ENCODE measurements around the gene HAX1.
"Not testable (repeated sequence)": the region's sequence is repeated elsewhere in the genome, so short reads cannot be mapped to it uniquely, and the experiment has no call there.

Gene HAX1

DNA sequence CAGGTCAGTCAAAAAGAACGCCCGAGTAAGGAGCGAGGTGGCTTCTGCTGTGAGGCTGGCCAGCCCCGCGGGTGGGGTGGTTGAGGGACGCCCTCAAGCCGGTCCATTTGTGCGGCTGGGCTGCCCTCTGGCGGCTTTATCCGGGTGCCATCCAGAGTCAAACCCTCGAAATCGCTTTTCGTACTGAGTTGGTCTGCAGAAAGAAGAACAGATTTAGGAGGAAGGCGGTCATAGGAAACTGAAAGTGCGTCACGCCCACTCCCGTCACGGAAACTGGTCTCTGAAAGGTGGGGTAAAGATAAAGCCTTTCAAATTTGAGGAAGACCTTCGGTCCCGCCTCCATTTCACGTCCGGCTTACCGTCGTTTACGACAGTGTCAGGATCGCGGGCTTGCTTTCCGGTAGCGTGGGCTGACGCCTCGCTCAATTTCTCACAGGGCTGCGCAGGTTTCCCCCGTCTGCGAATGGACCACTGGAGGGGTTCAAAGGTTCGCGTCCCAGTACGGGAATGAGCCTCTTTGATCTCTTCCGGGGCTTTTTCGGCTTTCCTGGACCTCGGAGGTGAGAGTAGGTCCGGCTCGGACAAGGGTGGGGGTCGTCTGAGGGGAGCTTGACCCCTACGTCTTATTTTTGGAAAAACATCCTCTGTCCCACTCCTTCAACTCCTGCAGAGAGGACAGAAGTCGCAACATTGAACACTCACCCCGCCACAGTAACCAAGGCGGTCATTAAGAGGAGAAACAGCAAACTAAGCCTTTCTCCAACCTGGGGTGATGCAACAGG lies at the start of gene HAX1:
HAX1 (plus strand) TSS at position 413 of the 782 bp plus-strand sequence; CDS start at position 508, 95 bp downstream.
- peak; percentile 97 for DNase-seq

DNA sequence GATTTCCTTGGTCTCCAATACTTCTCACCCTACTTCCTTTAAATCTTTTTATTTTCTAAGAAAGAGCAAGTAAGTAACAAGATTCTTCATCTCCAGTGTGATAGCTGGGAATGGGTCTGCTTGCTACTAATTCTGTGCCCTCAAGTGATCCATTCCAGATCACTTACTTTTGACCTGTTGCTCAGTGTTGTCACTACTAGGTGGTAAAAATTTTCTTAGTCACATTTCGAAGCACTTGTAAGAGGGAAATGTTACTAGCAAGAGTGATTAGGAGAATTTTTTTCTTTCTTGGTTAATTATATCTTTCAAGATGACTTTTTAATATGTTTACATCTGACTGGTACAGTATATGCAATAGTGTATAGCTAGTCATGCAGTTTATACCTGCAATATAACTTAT lies 49.5 kb upstream of the HAX1 start:
- no peak for DNase-seq

DNA sequence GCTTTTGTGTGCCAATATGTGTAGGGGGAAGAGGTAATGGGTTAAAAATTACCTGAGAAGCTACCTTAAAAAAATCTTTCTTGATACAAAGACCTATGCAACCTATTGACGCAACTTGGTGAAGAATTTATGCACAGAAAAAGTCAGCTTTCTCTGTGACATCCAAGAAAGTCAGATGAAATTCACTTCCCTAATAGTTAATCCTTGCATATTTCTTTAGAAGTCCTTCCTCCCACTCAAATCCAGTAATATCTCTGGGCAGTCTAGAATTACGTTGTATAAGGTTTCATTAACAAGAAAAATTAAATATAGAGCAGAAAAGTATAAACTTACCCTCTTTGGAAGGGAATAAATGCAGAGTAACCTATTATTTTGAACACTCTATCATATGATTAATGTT lies 48.8 kb upstream of the HAX1 start:
- no peak for DNase-seq

DNA sequence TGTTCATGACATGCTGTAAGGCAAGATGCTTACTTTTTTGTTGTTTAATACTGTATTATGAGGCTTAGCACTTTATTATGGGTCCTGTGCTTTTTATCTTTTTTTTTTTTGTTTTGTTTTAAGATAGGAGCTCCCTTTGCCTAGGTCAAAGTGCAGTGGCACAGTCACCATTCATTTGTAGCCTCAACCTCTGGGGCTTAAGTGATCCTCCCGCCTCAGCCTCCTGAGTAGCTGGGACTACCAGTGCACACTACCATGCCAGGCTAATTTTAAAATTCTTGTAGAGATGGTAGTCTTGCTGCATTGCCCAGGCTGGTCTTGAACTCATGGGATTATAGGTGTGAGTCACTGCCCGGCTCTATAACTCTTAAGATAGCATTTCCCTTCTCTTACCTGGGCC lies 47.1 kb upstream of the HAX1 start:
- DNase-seq, result no peak

DNA sequence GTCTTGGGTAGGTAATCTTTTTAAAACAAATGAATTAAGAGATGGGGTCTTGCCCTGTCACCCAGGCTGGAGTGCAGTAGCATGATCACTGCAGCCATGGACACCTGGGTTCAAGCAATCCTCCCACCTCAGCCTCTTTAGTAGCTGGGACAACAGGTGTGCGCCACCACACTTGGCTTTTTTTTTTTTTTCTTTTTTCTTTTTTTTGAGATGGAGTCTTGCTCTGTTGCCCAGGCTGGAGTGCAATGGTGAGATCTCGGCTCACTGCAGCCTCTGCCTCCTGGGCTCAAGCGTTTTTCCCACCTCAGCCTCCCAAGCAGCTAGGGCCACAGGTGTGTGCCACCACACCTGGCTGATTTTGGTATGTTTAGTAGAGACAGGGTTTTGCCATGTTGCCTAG lies 41.3 kb upstream of the HAX1 start:
- not testable (repeated sequence) for DNase-seq

DNA sequence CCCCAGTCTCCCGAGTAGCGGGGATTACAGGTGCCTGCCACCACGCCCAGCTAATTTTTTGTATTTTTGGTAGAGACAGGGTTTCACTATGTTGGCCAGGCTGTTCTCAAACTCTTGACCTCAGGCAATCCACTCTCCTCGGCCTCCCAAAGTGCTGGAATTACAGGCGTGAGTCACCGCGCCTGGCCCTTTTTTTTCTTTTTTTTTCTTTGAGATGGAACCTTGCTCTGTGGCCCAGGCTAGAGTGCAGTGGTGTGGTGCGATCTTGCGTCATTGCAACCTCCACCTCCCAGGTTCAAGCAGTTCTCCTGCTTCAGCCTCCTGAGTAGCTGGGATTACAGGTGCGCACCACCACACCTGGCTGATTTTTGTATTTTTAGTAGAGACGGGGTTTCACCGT lies 39.3 kb upstream of the HAX1 start:
- DNase-seq, result not testable (repeated sequence)

DNA sequence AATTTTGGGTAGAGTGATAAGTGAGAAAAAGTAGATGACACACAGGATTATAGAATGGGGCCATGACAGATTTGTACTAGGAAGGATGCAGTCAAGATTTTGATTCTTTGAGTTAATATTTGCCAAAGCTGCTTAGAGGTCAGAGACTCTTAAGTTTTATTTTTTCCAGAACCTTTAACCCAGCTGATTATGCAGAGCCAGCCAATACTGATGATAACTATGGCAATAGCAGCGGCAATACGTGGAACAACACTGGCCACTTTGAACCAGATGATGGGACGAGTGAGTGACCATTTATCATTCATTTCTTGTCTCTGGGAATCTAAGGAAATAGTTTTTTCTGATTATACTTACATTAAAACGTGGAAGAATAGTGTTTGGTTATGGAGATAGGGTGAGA lies 35.6 kb upstream of the HAX1 start:
- no peak for DNase-seq

DNA sequence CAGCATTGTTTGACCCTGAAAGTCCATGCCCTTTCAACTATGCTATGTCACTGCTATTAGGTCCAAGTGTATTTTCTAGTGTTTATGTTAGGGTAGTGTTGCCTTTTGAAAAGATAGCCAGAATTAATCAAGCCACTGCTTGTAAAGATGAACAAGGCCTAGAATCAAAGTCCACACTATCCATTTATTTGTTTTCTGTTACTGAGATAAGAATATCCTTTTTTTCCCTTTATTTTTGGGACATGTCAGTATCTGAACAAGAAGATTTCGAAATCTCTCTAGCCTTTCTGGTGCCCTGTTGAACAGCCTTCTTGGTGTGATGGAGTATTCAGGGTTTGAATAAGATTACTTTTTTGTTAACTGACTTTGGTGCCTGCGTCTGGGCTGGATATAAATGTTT lies 35.0 kb upstream of the HAX1 start:
- no peak for DNase-seq

DNA sequence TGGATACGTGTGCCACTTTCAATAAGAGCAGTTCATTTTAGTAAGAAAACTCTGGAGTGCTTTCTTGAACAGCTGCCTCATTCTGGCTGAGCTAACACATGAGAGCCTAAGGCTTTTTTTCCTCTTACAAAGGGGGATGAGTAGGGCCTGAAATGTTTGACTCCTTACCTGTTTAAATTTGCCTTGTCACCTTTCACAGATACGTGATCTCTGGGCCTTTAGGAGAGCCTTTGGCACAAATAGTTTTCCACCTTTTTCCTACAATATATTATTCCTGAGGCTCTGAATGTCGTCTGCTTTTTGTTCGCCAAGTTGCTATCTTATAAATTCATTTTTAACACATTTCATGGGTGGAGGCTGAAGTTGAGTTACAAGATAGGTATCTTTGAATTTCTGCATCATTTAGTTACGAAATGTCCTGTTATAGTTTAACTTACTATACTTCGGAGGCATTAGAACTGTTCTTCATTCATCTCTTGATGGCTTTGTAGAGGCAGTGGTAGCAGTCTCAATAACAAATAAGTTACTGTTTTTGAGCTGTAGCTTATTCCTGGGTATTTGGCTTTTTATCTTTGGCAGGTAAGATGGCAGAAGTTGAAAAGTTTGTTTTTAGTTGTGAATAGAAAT lies 34.4 kb upstream of the HAX1 start:
- no peak for DNase-seq

DNA sequence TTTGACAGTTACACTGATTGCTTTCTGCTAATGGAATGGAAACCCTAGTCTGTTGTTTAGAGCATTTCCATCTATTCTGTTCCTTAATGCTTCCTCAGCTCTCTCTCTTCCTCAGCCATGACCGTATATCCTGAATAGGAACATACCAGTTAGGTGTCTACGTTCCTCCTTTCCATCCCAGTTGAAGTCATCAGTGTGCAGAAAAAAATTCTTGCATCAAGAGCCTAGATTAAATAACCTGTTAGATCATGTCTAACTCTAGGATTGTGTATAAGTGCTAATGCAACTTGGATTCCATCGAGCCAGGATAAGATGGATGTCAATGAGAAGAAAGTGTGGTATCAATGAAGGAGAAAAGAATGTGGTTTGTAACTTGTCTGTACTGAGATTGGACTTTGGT lies 32.9 kb upstream of the HAX1 start:
- no peak for DNase-seq

DNA sequence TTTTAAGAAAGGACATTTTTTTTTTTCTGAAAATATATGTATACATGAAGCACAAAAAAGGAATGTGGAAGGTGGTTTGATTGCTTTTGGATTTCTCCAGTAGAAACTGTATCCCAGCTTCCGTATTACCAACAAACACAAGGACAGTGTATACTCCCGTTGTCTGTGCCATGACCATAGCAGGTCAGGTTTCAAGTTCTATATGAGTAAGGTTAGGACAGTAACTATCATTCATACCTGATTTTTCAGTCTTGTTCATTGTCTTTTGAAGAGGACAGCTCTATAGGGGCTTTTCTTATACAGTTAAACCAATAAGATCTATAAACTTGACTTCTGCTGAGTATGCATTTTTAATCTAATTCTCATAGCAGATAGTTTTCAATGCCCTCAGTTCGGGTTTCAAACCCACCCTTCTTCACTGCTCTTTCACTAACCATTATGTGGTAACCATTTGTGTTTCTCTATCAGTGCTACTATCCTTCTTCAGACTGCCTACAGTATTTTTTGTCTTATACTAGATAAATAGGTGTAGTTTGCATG lies 32.1 kb upstream of the HAX1 start:
- DNase-seq, result no peak

DNA sequence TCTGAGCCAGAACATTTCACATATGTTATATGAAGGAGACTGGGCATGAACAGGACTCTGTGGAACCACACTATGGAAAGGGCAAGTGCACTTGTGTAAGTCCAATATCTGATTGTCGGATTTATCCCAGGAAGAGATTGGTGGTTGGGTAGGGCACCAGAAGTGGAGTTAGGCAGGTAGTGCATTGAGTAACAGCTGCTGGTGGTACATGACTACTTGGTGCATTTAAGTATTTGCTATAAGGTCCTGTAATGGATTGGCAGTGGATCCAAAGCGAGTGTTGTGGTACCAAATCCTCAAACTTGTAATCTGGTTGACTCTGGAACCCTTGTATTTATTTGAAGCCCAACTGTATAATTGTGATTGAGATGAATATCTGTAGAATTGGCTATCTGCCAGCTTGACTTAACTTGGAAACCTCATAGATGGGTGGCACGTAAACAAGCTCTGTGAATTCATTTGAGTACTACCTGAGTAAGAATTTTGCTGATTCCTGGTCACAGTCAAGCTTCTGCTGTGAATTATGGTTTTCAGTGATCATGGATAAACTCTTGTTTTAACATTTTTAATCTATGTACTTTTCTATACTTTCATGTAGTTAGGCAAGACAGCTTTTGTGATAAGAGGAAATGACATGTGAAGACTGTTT lies 30.6 kb upstream of the HAX1 start:
- DNase-seq, result no peak

DNA sequence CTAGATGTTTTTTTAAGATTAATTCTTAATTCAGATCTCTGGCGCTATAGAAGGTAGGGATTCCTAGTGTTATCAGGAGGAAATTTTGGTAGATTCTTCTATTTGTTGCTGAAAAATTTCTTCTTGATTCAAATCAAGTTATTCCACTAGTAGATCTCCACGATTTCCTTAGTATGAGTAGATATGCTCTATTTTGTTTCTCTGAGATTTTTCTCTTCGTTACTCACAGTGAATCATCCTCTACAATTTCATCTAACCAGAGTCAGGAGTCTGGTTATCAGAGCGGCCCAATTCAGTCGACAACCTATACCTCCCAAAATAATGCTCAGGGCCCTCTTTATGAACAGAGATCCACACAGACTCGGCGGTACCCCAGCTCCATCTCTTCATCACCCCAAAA lies 18.8 kb upstream of the HAX1 start:
- DNase-seq, result no peak

DNA sequence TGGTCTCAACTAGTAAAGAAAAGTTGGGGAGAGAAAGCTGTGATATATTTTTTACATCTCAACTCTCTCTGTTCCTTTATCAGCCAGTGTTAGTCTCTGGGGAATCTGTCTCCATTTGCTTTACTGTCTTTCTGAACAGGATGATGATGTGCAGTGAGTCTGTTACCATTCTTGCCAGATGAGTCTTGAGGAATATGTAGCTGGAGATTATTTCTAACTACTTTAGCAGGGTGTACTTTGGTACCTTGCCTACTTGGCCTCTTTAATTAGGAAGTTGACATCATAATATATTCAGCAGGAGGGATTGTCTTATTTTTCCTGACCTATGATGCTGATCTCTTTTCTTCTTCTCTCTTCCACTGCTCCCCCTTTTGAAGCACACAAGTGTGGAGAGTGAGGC lies 15.7 kb upstream of the HAX1 start:
- no peak for DNase-seq

DNA sequence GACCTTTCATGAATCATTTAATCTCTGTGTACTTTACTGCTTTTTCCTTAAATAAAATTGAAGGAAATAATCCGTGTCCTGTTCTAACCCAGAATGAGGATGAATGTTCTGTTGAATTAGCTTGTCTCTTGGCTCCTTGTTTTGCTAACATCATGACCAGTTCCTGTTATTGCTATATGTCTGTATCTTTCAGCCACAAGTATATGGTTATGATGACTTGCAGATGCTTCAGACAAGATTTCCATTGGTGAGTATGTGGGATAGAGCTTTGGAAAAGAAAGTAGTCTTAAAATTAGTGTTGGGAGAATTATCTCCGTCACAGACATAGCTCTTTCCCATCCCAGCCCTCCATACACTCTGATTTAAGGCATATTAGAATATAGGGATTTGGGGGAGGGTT lies 13.6 kb upstream of the HAX1 start:
- no peak for DNase-seq

DNA sequence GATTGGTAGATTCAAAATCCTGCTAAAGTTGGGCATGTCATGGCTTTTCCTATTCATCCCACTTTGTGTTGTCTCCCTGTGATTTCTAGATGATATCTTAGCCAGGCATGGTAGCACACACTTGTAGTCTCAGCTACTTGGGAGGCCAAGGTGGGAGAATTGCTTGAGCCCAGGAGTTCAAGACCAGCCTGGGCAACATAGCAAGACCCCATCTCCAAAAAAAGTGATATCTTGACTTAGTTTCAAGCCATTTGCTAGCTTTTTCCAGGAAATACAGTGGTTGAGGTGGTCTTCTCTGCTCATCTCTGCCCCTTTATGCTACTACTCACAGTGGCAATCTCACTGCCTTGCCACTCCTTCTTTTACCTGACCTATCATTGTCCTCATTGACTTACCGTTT lies 12.3 kb upstream of the HAX1 start:
- no peak for DNase-seq

DNA sequence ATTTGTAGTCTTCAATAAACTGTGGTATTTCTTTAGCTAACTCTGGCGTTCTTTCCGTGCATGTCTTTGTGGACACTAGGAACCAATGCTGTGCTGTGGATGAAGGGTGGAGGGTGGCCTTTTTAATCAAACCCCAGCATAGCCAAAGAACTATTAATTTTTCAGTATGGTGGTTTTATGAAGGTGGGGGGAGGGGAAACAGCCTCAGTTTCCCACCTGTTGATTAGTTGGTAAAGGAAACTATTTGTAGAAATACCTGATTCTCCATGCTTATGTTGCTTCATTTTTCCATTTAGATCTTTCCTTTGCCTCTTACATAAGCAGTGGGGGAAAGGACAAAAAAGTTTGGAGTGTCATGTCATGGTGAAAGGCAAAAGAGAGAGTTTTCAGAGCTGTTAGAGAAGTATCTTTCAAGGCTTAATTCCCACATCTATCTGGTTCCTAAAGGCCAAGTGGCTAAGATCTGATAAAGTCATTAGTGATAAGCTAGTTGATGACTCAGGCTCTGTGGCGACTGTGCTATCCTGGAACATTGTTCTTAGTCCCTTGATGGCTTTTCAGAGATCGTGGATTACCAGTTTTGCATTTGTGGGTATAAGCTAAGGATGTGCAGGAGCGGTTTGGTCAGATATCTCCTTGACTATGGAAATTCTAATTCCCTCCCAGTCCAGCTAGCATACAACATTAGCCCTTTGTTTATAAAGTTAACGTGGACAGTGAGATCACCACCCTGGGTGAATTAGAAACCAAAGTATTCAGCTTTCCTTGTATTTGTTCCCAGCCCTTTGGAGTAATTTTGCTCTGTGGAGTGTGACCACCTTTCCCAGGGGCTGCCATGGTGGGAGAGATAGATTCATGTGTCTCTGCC lies 8.7 kb upstream of the HAX1 start:
- DNase-seq, result no peak

DNA sequence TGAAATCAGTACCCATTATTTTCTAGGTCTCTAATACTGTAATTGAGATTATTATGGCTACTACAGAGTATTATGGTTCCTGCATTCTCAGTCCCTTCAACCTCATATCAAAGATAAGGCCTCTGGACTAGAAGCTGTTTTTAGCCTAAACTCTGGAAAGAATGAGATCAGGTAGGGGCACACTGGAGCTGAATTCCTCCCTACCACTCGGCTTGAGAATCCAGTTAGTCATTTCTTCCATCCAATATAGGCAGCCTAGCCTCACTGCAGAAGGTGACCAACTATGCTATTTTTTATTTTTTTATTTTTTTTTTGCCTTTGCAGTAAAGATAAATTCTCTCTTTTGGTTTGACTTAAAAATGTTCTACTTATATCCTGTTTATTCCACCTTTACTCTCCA lies 8.0 kb upstream of the HAX1 start:
- no peak for DNase-seq

DNA sequence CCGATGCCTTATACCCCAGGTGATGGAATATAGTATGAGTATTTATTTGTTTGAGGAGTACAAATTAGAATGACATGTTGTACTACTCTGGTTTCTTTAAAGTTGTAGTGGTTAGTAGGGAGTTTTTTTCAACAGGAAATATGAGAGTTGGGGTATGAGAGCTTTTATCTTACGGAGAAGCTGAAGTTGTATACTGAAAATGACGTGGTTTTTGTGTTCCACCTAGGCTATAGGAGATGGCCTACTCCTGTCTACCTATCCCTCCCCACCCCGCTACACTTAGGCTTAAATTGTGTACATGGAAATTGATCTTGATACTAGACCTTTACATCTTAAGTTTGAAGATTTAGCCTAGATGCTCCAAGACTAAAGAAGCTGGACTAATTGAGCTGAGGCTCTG lies 6.8 kb upstream of the HAX1 start:
- no peak for DNase-seq

DNA sequence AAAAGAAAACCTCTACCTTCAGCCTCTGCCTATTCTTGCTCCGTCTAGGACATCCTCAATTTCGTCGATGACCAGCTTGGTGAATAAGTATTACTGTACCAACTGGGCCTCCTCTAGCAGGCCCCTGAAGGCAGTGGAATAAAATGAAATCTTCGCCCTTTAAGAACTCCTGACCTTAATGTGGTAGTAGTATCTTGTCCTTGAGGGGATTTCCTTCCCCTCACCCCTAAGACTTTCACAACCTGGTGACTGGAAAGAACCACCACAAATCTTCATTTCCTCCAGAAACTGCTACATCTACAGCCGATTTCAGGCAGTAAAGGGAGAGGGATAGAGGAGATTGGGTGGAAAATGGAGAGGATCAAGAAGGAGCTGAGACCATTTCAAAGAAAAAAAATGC lies 1.6 kb upstream of the HAX1 start:
- no peak for DNase-seq

DNA sequence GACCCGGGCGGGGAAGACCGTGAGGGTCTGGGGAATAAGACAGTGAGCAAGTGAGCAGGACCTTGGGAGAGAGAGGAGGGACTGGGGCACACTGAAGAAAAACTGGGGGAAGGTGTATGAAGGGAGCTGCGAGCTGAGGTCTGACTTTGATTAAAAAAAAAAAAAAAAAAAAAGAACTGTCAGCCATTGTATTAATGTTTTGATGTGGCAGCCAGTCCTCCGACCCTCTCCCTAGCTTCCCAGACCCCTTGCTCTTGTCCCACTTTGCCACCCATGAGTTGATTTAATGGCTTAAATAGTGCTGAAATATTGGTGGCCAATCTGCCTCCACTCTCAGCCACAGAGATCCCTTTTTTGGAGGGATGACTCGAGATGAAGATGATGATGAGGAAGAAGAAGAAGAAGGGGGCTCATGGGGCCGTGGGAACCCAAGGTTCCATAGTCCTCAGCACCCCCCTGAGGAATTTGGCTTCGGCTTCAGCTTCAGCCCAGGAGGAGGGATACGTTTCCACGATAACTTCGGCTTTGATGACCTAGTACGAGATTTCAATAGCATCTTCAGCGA lies 652 bp downstream of the HAX1 start:
- no peak for DNase-seq

DNA sequence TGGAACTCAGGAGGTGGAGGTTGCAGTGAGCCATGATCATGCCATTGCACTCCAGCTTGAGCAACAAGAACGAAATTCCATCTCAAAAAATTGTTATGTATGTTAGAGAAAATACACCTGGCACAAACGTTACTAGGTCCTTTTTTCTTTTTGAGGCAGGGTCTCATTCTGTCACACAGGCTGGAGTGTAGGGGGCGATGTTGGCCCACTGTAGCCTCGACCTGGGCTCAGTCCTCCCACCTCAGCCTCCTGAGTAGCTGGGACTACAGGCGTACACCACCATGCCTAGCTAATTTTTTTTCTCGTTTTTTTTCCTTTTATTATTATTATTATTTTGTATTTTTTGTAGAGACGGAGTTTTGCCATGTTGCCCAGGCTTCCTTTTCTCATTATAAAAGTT lies 4.4 kb downstream of the HAX1 start:
- peak; percentile 23 for DNase-seq

DNA sequence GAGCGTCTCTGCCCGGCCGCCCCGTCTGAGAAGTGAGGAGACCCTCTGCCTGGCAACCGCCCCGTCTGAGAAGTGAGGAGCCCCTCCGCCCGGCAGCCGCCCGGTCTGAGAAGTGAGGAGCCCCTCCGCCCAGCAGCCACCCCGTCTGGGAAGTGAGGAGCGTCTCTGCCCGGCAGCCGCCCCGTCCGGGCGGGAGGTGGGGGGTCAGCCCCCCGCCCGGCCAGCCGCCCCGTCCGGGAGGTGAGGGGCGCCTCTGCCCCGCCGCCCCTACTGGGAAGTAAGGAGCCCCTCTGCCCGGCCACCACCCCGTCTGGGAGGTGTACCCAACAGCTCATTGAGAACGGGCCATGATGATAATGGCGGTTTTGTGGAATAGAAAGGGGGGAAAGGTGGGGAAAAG lies 15.2 kb downstream of the HAX1 start:
- DNase-seq, result not testable (repeated sequence)

All from activated CD8-positive, alpha-beta memory T cell treated with anti-CD3 and anti-CD28 coated beads, Interleukin-2, amount 50 U/mL, for 4 hours (primary cell).